Mucosa of descending colon (tissue), 3 donors: Measurements from ENCODE around the gene CNOT9. TPM values are rescaled to one million over a fixed set of nuclear protein-coding genes. Genes with fewer than 3 reads are reported as not detected.
"Not testable (repeated sequence)": the region's sequence is repeated elsewhere in the genome, so short reads cannot be mapped to it uniquely, and the experiment has no call there.

Experiments used
- ATAC-seq: fragments of 200-7000 bp; cut with Tn5 transposase; one replicate; pipeline ENCODE4 v1.9.1; 2020; ENCODE audit warnings: mild to moderate bottlenecking, moderate library complexity
- DNase-seq, 3 donors: peaks; one replicate each; pipeline ENCODE4 v3.0.0-alpha.2; 2020
- H3K36me3 ChIP-seq: fragments of 200-600 bp; one replicate; pipeline ENCODE4 v1.8.0; 2021; ENCODE audit warnings: low read depth, mild to moderate bottlenecking
- H3K4me1 ChIP-seq: fragments of 200-600 bp; one replicate; pipeline ENCODE4 v1.8.0; 2021; ENCODE audit warnings: low read depth, mild to moderate bottlenecking
- H3K4me3 ChIP-seq: fragments of 200-600 bp; one replicate; pipeline ENCODE4 v1.8.0; 2021; ENCODE audit warnings: mild to moderate bottlenecking
- H3K9me3 ChIP-seq: fragments of 200-600 bp; one replicate; pipeline ENCODE4 v1.8.0; 2021; ENCODE audit warnings: mild to moderate bottlenecking
- intact Hi-C, 2 donors: fragments of 100-400 bp; cut with DNase I in 1 of 2; cut with micrococcal nuclease in 1 of 2; formaldehyde crosslinking; loops; one replicate each; pipeline versions ENCODE4 v1.11.0 to v1.11.1; 2022; cut with DNase I, micrococcal nuclease
- long read RNA-seq, 2 donors: library from polyadenylated mRNA; unstranded; transcript quantifications; one replicate each; pipeline ENCODE4 v2.0.0, GENCODE V29; 2019 to 2021
- total RNA-seq, 3 donors: library from RNA; stranded (reverse); fragmentation: NEBNext Ultra II Directional in 2 of 3; extraction: Animal tissue kit (Norgen Biotek cat#: 25700) in 2 of 3; gene quantifications; one replicate each; pipeline versions ENCODE4 v1.2.1 to v1.2.4, GENCODE V29; 2021 to 2023
- TF ChIP-seq, protein P1 (sequence below): fragments of 200-600 bp; IDR thresholded peaks from one replicate; pipeline ENCODE4 v1.8.0; 2022; ENCODE audit warnings: antibody characterized with exemption, mild to moderate bottlenecking
- donor health status: DM: no; HTN: no; CAD: no; lungs with moderate emphysema.
- donor health status: DM: no; HTN: no; CAD: no.
- donor health status: DM: no; HTN: yes; CAD: no.

CNOT9 gene, protein sequence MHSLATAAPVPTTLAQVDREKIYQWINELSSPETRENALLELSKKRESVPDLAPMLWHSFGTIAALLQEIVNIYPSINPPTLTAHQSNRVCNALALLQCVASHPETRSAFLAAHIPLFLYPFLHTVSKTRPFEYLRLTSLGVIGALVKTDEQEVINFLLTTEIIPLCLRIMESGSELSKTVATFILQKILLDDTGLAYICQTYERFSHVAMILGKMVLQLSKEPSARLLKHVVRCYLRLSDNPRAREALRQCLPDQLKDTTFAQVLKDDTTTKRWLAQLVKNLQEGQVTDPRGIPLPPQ
- total RNA-seq, result 10 to 100 TPM; 31.0 to 41.8 (median 37.8) TPM
- long read RNA-seq, donor 1, full-length matches to known transcripts, result 6 of 9 reads
- long read RNA-seq, donor 1, partial matches to known transcripts, result 1 of 9 reads
- long read RNA-seq, donor 1, other reads (novel, unspliced or antisense), result 2 of 9 reads
- long read RNA-seq, donor 2, full-length matches to known transcripts, result 2 of 26 reads
- long read RNA-seq, donor 2, partial matches to known transcripts, result 0 of 26 reads
- long read RNA-seq, donor 2, other reads (novel, unspliced or antisense), result 24 of 26 reads

DNA sequence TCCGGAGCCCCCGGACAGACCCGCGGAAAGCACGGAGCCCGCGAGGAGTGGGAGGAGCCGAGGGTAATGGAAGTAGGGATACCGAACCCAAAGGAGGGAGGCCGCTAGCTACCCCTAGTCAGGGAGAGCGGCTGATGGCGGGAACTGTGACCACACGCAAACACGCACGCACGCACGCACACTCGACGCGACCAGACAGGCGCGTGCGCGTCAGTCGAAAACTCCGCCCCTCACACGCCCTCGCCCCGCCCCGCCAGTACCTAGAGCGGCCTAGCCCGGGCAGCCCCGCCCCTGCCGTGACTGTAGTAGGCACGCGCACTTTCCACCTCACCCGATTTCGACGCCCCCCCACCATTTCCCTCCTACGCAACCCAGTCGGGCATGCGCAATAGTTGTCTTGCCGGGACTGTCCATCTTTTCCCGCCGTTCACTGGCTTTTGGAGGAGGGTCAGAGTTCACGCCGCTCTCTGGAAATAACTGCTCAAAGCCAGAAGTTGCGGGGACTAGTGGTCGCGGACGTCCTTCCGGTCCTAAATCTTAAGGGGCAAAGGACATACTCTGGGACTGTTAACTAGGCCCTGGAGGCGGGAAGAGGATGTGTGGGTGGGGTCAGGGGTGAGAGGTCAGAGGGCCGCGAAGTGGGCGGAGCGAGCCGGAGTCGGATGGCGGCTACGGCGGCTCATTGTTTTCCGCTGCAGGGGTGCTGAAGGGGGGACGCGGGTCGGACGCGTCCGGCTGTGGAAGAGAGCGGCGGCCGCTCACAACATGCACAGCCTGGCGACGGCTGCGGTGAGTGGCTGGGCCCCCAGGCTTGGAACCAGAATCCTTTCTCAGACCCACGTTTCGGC lies at the start of gene CNOT9, which contains the start of gene USP37:
TSS of gene CNOT9 (plus strand) at position 650 of the 848 bp plus-strand sequence. CDS start at position 766, 116 bp downstream.
TSS of gene USP37 (minus strand) at position 162 of the 848 bp plus-strand sequence. CDS start 9,698 bp downstream, outside the sequence.
- Histone ChIP-seq H3K9me3 (no peaks in the 10 kb centered on the region), H3K4me1 (peaks cover 17% of the 10 kb centered on the region), H3K4me3 (peak within 1 kb of the TSS; percentile 78), H3K36me3 (no peaks in the 10 kb centered on the region)
- DNase-seq, result peak; percentile 100
- intact Hi-C loops, result no loop called here
- TF ChIP-seq, protein P1, sequence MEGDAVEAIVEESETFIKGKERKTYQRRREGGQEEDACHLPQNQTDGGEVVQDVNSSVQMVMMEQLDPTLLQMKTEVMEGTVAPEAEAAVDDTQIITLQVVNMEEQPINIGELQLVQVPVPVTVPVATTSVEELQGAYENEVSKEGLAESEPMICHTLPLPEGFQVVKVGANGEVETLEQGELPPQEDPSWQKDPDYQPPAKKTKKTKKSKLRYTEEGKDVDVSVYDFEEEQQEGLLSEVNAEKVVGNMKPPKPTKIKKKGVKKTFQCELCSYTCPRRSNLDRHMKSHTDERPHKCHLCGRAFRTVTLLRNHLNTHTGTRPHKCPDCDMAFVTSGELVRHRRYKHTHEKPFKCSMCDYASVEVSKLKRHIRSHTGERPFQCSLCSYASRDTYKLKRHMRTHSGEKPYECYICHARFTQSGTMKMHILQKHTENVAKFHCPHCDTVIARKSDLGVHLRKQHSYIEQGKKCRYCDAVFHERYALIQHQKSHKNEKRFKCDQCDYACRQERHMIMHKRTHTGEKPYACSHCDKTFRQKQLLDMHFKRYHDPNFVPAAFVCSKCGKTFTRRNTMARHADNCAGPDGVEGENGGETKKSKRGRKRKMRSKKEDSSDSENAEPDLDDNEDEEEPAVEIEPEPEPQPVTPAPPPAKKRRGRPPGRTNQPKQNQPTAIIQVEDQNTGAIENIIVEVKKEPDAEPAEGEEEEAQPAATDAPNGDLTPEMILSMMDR, result no peak
- peak; percentile 97 for ATAC-seq

DNA sequence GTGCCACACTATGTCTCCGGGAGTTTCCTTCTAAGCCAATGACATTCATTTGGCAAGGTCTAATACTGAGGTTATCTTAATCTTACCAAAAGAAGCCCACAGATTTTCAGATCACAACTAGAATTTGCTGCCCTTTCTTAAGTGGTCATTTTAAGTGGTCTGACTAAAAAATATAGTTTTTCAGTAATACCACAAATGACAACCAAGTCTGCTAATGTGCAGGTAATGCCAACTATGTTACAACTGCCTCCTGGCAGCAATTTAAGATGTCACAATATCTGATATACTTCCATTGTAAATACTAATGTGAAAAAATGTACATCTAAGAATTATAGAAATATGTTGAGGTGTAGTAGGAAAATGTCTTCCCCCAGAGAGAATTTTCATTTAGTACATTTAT lies 49.8 kb upstream of the CNOT9 start:
- Histone ChIP-seq H3K36me3 (no peaks in the 10 kb centered on the region), H3K9me3 (no peaks in the 10 kb centered on the region), H3K4me3 (no peak overlapping the region), H3K4me1 (no peaks in the 10 kb centered on the region)
- intact Hi-C loops, result no loop called here
- DNase-seq (no peak), ATAC-seq (no peak)
- TF ChIP-seq, protein P1, result no peak

DNA sequence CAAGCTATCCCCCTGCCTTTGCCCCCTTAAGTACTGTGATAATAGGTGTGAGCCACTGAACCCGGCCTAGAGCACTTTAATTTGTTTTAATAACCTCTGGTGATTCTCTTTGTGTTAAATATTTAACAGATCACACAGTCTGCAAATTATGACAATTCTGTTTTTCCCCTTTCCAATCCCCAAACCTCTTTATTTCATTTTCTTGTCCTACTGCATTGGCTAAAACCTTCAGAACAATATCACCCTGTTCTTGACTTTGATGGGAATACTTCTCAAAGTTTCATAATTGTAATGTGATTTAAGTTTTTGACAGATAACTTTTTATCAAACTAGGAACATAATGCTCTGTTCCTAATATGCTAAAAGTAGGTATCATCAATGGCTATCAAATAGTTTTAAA lies 45.0 kb upstream of the CNOT9 start:
- no peak for ATAC-seq
- TF ChIP-seq, protein P1, result no peak
- intact Hi-C loops, result no loop called here
- Histone ChIP-seq H3K4me1 (no peaks in the 10 kb centered on the region), H3K9me3 (no peaks in the 10 kb centered on the region), H3K36me3 (no peaks in the 10 kb centered on the region), H3K4me3 (no peak overlapping the region)
- no peak for DNase-seq

DNA sequence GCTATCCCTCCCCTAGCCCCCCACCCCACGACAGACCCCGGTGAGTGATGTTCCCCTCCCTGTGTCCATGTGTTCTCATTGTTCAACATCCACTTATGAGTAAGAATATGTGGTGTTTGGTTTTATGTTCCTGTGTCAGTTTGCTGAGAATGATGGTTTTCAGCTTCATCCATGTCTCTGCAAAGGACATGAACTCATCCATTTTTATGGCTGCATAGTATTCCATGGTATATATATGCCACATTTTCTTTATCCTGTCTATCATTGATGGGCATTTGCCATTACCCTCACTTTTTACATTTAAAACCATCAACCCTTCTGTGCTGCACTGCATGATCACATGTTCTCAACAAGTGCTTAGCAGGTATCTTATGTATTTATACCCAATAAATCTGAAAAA lies 40.2 kb upstream of the CNOT9 start:
- H3K36me3 ChIP-seq, intact Hi-C loops, H3K9me3 ChIP-seq, ATAC-seq, H3K4me3 ChIP-seq, H3K4me1 ChIP-seq, DNase-seq: not testable (repeated sequence)

DNA sequence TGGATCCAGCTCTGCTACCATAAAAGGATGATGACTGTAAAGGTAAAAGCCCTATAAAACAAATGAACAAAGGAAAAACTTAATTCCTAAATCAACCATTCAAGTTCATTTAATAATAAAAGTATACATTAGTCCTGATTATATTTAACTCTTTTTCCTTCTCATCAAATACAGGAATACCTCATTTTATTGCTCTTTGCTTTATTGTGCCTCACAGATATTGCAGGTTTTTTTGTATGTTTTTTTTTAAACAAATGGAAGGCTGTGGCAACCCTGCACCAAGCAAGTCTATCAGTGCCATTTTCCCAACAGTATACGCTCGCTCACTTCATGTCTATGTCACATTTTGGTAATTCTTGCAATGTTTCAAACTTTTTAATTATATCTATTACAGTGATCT lies 38.6 kb upstream of the CNOT9 start:
- TF ChIP-seq, protein P1, result no peak
- no peak overlapping the region for H3K4me3 ChIP-seq
- H3K9me3 ChIP-seq, result no peaks in the 10 kb centered on the region
- DNase-seq (no peak), ATAC-seq (no peak)
- peaks cover 5% of the 10 kb centered on the region for H3K36me3 ChIP-seq
- no peaks in the 10 kb centered on the region for H3K4me1 ChIP-seq
- intact Hi-C loops, result no loop called here
